GM21447 (cell line): ENCODE data around the gene NFRKB.
A peak's percentile ranks its signal among the peaks of the same experiment; 100 is the strongest.
"Not testable (repeated sequence)": the region's sequence is repeated elsewhere in the genome, so short reads cannot be mapped to it uniquely, and the experiment has no call there.

Source experiments
- ATAC-seq: cut with Tn5 transposase; IDR thresholded peaks from one replicate; pipeline ENCODE4 v1.9.1; 2021; ENCODE audit not compliant: unreplicated experiment

Gene NFRKB

DNA sequence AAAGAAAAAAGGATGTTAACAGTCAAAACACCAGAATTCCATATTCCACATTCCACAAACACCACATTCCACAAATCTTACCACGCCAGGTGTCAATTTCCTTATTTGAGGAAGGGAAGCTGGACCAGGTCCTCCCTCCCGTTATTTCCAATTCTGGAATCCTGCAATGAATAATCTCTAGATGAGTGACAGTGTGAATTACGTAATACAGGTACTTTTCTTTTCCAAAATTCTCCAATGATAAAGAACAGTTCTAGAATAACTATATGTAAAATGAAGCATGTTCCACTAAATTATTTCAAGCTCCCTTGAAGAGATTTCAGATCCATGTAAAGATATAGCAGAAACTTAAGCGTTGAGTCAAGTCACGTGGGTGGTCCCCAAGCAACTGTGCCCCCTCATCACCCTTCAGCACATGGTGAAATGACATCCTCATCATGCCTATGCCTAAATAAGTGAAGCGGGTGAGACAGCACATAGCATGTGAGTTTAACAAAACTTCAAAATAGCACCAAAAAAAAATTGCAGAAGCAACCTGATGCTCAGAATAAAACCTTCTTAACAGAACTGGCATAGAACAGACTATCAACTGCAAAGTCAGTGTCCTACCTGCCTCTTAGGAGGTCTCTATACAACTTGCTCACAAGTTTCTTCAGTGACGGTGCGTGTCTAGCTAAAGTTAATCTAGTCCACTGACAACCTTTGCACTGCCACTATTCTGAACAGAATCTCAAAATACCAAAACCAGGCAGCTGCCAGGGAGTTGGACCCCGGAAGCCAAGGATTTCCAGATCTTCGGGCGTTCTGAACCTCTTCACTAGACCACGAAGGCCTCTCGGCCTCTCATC lies 876 bp downstream of the NFRKB start:
- ATAC-seq, result peak; percentile 29

DNA sequence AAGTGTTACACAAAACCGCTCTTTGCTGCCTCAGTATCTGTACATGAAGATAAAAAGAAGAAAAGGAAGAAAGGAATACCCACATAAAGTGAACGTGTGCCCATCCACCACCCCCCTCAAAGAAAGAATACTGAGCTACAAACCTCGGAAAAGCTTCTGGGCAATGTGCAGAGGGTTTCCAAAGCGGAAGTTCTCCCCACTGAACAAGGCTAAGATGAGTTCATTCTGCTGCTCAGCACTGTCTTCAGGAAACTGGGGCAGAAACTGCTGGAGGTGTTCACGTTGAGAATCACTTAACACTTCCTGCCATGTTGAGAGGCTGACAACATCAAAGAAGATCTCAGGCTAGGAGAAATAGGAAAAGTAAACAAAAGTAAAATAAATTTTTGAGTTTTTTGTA lies 6.9 kb downstream of the NFRKB start:
- ATAC-seq, result no peak

- ATAC-seq, result no peak
Observed at GRCh38 chr11:129885381-129885780, 10.0 kb downstream of the NFRKB start.

- ATAC-seq, result no peak
Observed at GRCh38 chr11:129884581-129884980, 10.8 kb downstream of the NFRKB start.

DNA sequence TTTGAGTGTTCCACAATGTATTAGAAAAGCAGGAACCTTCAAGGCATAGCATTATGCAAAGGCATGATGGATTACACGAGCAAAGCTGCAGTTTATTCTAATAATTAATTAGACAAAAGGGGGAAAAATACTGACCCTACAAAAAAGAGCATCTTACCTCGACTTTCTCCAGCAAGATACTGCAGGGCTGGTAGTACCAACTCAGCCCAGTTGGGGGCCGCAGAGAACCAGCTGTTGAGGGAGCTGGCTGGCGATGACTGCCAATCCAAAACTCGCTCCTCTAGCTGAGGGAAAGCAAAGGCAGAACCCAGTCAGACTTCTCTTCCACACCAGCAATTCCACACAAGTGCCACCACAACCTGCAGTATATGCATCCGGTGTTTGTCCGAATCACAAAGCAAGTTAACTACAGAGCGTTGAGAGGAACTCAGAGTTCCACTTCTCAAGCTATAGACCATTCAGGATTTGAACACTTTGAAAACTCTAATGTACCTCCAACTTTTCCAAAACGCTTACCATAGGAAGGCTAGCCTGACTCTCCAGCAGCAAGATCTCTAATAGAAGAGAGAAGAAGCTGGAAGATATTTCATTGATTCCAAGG lies 13.7 kb downstream of the NFRKB start:
- ATAC-seq, result no peak

GRCh38 chr11:129880311-129880710 lies 15.1 kb downstream of the NFRKB start:
- ATAC-seq, result no peak

DNA sequence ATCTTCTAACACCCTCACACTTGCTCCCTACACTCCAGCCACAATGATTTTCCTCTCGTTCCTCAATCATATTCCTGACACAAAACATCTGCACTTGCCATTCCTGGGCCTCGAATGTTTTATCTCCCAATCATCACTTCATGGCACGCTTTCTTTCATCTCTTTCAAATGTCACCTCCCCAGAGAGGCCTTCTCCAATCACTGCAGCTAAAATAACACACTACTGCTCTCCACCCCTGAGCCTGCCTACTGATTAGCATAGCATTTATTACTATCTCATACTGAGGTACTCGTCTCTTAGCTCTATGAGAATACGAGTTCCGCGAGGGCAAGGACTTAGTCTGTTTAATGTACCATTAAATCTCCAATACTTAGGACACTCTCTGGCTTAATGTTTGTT lies 23.5 kb downstream of the NFRKB start:
- no peak for ATAC-seq

DNA sequence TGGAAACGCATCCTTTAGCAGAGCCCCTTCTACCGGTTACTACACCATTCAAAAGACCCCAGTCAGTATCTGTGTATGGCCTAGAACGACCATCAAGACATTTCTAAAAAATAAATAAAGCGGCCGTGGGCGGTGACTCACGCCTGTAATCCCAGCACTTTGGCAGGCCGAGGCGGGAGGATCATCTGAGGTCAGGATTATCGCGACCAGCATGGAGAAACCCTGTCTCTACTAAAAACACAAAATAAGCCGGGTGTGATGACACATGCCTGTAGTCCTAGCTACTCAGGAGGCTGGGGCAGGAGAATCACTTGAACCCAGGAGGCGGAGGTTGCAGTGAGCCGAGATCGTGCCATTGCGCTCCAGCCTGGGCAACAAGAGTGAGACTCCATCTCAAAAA lies 26.8 kb downstream of the NFRKB start:
- ATAC-seq, result not testable (repeated sequence)

- ATAC-seq, result no peak
Observed at GRCh38 chr11:129866311-129866710, 29.1 kb downstream of the NFRKB start.

DNA sequence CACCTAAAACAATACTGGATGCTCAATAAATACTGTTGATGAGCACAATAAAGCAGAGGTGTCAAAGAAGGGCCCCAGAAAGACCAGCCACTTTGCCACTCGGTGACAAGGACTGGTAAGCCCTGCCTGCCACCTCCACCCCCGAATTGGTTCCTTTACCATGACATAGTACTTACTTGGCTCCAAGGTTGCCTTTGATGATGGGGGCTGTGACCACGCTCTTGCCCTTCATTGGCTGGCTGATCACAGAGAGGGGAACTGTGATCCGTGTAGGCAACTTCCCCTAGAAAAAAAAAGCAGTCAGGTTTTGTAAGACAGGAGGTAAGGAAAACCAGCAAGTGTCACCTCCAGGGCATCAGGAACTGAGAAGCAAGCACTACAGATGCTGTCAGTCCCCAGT lies 29.7 kb downstream of the NFRKB start:
- no peak for ATAC-seq

DNA sequence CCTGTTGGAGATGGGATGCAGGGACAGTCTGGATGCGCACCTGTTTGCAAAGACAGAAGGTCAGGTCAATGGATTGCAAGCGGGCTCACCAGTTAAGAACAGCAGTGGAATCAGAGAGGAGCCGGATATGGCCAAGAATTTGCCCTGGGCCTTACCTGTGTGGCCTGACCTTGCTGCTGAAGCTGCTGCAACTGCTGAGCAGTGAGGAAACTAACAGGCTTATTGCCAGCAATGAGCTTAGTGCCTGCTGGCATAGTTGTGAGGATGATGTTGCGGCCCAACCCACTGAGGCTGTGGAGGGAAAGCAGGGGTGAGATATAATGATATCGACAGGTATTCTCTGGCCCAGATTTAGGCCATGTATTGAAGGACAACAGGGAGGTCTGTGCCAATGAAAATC lies 30.6 kb downstream of the NFRKB start:
- no peak for ATAC-seq

GRCh38 chr11:129861702-129862522 lies 33.5 kb downstream of the NFRKB start:
- no peak for ATAC-seq

- ATAC-seq, result no peak
Observed at GRCh38 chr11:129856036-129856435, 39.3 kb downstream of the NFRKB start.

DNA sequence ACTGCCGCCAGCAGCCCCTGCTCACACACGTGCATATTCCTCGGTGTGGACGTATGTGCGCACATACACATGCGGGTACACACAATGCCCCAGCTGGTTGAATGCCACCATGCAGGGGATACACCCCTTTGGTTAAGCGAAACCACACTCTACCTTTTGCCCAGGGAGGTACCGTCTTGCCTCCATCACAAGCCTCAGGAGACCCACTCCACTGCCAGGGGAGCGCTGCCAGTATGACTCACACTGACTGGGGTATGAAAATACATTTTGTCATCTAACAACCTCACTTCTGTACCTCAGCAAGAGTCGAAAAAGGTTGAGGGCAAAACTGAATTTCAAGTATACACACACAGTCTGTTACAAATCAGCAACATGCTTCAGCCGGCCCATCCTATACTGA lies 40.3 kb downstream of the NFRKB start:
- ATAC-seq, result no peak

DNA sequence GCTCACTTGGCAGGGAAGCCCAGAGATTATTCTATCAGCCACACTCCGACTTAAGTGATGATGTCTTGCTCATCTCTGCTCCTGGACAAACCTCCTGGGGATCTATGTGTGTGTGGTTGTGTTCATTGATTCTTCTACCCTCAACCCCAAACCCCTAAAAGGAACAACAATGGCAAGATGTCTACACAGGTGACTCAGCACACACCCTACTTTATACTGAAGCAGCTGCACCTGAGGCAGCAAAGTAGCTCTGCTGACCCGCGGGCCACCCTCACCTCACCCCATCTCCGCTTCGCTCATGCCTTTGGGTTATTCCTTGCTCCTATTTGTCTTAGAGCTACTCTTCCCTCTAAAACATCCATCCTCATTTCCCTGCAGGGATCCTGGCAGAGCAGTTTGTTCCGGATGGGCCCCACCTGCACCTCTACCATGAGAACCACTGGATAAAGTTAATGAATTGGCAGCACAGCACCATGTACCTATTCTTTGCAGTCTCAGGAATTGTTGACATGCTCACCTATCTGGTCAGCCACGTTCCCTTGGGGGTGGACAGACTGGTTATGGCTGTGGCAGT lies 41.1 kb downstream of the NFRKB start:
- ATAC-seq, result no peak

DNA sequence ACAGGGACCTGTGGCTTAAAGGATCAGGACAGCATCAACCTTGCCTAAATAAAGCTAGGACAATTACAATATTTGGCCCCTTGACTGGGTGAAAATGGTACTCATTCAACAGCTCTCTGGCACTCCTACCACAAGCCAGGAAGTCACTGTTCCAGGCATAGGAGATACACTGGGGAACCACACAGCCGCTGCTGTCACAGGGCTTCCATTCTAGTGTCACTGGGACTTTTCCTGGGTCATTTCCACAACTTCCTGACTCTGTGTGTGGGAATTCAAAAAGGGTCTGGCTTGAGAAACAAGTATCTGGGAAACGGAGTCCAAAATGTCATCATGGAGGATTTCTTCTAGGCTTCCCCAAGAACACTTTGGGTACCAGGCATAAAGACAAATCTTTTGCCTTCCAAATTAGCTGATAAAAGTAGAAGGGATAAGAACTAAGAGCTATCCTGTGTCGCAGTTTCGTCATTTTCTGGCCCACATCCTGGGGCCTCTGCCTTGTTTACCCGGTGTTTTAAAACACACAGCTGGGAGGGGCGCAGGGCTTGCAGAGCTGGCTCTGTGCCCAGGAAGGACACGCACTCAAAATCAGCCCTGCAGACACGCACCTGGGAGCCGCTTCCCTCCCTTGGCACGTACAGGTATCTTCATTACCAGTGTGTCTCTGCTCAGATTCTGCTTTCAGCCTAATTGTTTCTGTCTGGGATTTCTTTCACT lies 41.7 kb downstream of the NFRKB start:
- no peak for ATAC-seq

- ATAC-seq, result no peak
Observed at GRCh38 chr11:129852125-129852740, 43.1 kb downstream of the NFRKB start.

- ATAC-seq, result no peak
Observed at GRCh38 chr11:129849447-129850130, 45.8 kb downstream of the NFRKB start.

DNA sequence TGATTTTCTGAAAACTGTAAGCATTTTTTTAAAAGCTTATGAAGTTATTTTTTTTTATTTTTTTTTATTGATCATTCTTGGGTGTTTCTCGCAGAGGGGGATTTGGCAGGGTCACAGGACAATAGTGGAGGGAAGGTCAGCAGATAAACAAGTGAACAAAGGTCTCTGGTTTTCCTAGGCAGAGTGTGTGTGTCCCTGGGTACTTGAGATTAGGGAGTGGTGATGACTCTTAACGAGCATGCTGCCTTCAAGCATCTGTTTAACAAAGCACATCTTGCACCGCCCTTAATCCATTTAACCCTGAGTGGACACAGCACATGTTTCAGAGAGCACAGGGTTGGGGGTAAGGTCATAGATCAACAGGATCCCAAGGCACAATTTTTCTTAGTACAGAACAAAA lies 48.0 kb downstream of the NFRKB start:
- ATAC-seq, result not testable (repeated sequence)
